ENCODE data around the gene PRDM8.
"Not testable (repeated sequence)": the region's sequence is repeated elsewhere in the genome, so short reads cannot be mapped to it uniquely, and the experiment has no call there.

PRDM8 gene

DNA sequence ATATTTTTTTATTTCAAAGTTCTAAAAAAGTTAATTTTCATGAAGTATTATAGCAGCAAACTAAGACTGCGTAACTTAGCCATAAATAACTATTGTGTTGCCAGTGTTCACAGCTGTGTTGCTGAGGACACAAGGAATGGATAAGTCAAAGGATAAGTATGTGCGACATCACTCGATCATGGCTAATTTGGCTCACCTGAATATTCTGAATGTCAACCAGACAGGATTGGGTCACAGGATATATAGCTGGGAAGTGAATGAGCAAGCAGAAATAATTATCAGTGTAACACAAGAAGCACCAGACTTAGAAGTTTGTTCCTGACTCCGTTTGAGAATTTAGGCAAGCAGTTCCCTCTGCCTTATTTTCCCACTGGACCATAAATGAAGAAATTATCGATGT, 33.9 kb downstream of the PRDM8 start:
- DNase-seq, result no peak

DNA sequence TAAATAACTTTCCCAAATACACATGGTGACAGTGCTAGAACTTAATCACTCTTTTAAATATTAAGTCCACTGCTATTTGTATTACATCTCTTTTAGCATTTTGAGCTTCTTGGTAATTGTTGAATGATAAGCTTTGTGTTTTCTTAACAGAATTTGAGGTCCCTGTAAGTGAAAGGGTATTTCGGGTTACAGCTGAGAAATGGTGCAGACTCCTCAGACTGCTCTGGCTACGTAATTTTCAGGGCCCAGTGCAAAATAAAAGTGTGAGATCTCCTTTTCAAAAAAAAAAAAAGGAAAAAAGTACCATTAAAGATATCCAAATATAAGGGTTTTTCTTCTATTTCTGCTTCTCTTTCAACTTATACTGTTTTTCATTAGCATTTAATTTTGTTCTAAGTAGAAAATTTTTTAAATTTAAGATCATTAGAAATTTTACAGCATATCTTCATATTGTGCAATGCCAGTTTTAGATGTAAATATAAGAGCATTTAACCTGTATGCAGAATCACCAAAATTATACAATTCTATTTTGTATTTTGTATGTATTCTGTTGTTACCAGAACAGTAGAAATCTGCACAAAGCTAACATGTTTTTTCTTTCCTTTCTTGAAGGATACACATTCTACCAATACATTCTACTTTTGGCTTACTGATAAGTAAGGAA, 35.5 kb downstream of the PRDM8 start:
- no peak for DNase-seq

DNA sequence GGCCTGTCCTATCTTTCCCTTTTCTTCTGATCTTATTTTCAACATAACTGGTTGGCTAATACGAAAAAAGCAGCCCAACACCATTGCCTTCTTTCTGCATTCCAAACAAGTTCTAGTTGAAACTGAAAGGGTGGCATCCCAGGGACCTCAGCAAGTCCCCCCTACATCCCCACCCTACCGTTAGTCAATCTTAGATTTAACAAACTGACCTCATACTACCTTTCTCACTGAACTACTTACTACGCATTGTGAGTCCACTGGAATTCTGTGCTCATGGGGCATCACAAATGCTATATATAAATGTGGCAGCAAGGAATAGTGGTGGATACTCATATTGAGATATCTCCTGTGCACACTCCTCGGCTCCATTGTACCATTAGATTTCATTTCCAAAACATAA, 36.1 kb downstream of the PRDM8 start:
- no peak for DNase-seq

DNA sequence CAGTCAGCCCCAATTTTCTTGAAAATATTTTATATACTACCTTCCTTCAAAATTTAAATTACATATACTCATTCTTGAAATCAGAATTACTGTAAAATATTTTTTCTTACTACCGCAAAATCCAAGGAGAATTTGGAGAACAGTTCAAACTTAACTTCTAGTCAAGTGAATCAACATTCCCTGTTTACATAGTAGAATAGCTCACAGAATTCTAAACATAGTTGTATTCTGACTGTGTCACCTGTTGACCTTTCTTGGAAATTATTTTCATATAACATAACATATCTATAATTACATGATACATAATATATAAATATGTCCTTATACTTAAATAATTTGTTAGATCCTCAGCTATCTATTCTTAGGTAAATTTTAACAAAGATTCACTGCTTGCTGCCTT, 38.1 kb downstream of the PRDM8 start:
- no peak for DNase-seq

DNA sequence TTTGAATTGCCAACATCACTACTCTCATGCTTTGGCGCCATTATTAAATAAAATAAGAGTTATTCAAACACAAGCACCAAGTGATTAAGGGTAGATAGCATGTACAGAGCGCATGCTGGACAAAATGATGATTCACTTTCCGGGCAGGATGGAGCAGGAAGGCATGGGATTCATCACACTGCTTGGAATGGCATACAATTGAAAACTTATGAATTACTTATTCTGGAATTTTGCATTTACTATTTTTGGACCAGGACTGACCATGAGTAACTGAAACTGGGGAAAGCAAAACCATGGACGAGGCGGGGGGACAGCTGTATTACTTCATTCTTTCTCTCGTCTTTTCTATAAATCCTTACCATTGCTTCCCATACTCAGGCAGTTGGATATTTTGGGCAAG, 40.7 kb downstream of the PRDM8 start:
- no peak for DNase-seq

DNA sequence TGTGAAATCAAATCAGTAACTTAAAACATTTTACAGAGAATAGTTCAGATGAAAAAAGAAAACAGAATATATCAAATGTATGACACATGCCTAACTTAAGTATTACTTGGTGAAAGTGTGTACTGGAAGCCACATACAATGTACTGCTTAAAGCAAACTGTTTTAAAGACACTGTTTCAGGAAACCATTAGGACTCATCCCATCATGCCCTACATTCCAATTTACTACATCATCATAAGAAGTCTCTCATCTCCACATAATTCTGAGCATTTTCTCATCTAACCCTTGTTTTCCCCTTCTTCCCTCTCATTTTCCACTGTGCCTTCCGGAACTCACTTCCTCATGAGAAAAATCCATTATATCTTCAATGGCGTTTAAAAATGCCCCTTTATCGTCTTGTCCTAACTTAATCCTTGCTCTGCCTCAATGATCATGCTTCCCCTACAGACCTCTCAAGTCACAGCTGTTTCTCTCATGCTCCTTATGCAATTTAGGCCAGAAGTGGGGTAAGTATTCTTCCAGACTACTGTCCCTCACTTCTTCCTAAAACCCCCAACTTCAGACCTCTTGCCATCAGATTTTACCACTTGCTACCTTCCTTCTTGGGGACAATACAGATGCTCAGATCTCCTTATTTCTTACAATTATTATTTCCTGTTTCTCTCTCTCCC, 42.3 kb downstream of the PRDM8 start:
- DNase-seq, result no peak

DNA sequence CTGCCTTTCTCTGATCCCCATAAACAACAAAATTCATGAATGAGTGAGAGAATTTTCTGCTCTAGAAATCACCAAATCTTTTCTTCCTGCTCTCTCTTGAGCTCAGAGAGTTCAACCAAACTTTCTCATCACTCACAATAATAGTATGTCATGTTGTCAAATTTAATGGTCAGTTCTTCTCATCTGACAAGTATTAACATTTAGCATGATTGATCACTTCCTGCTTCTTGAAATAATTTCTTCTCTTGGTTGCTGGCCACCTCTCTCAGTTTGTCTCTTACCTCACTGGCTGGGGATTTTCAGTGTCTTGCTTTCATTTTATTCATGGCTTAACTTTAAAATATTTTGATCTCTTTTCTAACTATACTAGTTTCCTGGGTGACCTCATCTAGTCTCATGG, 43.7 kb downstream of the PRDM8 start:
- no peak for DNase-seq

DNA sequence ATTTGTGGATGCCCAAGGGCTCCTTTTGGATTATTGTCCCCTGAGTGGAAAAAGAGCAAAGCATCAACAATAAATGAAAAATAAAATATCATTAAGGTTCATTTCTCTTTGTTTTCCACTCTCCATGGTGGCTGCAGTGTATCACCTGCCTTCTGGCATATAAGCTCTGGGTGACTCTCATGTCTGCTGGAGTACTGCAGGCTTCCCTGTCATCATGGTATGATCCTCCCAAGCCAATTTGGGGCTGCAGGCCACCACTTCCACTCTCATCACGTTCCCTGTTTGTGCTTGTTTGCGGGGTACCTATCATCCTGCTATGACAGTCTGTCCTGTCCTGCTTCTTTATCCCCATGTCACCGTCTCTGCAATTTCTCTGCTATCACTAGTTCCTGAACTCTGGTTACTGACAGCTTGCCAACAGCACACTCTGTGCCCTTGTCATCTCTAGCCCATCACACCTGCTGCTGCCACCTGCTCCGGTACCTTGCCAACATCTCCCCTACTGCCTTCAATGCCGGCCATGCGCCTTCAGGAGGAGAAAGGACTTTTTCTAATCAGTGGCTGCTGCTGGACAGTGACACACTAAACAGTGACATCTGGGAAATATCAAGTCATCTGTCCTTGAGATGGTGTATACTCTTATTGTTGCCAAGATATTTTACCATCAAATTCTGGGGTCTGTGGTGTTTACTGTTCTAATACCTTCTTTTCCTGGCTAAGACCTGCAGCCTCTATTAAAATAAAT, 46.1 kb downstream of the PRDM8 start:
- DNase-seq, result no peak

DNA sequence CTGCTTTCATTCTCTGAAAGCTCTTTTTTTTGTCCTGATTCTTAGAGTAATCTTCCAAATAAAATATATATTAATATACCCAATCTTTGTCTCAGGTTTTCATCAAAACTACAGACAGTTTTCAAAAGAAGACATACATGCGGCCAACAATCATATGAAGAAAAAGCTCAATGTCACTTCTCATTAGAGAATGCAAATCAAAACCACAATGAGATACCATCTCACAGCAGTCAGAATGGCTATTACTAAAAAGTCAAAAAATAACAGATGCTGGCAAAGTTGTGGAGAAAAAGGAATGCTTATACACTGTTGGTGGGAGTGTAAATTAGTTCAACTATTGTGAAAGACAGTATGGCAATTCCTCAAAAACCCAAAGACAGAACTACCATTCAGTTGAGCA, 50.2 kb downstream of the PRDM8 start:
- not testable (repeated sequence) for DNase-seq

DNA sequence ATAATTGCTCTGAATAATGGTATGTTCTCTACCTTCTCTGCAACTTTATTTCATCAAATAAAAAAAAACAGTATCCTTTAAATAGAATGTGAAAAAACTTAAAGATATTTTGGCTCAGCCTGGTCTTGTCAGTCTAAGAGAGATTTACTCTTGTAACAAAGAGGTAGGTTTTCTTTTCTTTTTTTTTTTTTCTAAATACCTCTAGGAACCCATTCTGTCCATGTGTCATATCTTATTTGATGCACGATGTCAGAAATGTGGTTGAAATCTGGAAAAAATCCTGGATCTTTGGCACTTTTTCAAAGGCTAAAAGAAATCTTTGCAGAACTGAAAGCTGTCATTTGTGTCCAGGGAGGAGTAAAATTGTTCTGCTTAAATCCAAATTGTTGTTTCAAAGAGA, 51.8 kb downstream of the PRDM8 start:
- DNase-seq, result no peak

DNA sequence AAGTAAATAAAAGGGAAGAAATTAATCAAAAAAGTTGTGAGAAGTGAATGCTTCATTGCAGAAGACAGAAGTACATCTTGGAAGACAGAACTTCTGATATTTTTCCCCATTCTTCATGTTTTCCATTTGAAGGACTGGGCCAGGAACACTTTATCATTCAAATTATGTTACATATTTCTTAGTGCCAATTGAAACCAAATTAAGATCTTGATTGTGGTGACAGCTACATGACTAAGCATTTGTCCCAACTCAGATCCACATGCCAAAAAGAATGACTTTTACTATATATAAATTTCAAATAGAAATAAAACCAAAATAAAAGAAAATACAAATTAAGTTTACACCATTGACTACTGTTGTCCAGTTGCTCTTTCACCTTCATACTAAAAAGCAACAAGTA, 55.1 kb downstream of the PRDM8 start:
- DNase-seq, result no peak

DNA sequence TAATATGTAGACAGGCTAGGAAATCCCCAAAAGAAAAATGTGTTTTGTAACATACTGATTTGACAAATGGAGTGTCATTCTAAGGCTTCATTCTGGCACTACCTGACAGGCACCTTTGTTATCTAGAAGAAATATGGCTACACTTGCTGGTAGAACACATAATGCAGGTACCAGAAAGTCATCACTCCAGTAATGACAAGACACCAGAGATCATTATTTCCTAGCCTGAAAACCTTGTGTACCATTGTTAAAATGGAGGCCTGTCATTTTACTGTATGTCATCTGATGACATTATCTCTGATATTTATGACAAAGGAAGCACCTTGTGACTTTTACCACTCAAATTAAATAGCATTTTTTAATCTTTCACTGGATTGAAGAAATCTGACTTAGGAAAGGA, 55.6 kb downstream of the PRDM8 start:
- no peak for DNase-seq

DNA sequence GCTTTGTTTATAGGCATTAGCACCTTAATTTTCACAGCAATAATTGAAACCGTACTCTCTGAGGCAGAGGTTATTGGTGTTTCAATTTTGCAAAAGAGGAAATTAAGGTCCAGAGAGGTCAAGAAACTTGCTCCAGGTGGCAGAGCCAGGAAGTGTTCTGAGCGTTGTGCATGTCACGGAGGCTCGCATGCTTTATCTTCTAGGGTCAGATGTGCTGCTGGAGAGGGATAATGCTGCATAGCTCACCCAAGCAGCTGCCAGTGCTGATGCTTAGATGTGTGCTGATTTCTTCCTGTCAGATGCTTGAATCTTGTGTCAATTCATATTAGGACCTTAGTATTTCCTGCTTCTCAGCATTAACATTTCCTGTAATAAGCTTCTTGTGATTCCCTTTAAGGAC, 56.2 kb downstream of the PRDM8 start:
- DNase-seq, result no peak

Data from 8988T (cell line).